Activated CD4-positive, alpha-beta memory T cell treated with anti-CD3 and anti-CD28 coated beads, Interleukin-2, amount 10 ng/mL, durations not matched to agents 7 days and 5 days (primary cell): ENCODE measurements around the gene KCNC2. TPM values are rescaled to one million over a fixed set of nuclear protein-coding genes. Genes with fewer than 3 reads are reported as not detected.

Source experiments
- CTCF ChIA-PET: fragments of 350-600 bp; sonication (Branson Sonifier 250); formaldehyde crosslinking; loops from one replicate; lab custom pipeline; 2021; ENCODE audit warnings: antibody characterized with exemption, inconsistent platforms; lab: Charles Lee
- POLR2A ChIA-PET: fragments of 350-600 bp; sonication (Branson Sonifier 250); formaldehyde crosslinking; loops from one replicate; lab custom pipeline; 2021; ENCODE audit warnings: antibody characterized with exemption; lab: Charles Lee
- DNase-seq: peaks from one replicate; pipeline ENCODE4 v3.0.0-alpha.2; 2020
- H3K27ac Mint-ChIP-seq: one replicate; pipeline ENCODE4 v1.8.0; 2021; ENCODE audit warnings: mild to moderate bottlenecking, mixed read lengths
- H3K27me3 Mint-ChIP-seq: one replicate; pipeline ENCODE4 v1.8.0; 2021; ENCODE audit warnings: mixed read lengths
- H3K36me3 Mint-ChIP-seq: one replicate; pipeline ENCODE4 v1.8.0; 2021; ENCODE audit warnings: low read depth, mixed read lengths
- H3K4me1 Mint-ChIP-seq: one replicate; pipeline ENCODE4 v1.8.0; 2021; ENCODE audit warnings: mixed read lengths
- H3K4me3 Mint-ChIP-seq: one replicate; pipeline ENCODE4 v1.8.0; 2021; ENCODE audit warnings: mild to moderate bottlenecking, mixed read lengths
- H3K9me3 Mint-ChIP-seq: one replicate; pipeline ENCODE4 v1.8.0; 2021; ENCODE audit warnings: mixed read lengths
- total RNA-seq, 2 experiments: library from RNA; stranded (reverse); gene quantifications; one replicate each; pipeline ENCODE4 v1.2.3, GENCODE V29; 2021

The KCNC2 gene
- total RNA-seq, 2 experiments from 2014 or later = not detected

DNA sequence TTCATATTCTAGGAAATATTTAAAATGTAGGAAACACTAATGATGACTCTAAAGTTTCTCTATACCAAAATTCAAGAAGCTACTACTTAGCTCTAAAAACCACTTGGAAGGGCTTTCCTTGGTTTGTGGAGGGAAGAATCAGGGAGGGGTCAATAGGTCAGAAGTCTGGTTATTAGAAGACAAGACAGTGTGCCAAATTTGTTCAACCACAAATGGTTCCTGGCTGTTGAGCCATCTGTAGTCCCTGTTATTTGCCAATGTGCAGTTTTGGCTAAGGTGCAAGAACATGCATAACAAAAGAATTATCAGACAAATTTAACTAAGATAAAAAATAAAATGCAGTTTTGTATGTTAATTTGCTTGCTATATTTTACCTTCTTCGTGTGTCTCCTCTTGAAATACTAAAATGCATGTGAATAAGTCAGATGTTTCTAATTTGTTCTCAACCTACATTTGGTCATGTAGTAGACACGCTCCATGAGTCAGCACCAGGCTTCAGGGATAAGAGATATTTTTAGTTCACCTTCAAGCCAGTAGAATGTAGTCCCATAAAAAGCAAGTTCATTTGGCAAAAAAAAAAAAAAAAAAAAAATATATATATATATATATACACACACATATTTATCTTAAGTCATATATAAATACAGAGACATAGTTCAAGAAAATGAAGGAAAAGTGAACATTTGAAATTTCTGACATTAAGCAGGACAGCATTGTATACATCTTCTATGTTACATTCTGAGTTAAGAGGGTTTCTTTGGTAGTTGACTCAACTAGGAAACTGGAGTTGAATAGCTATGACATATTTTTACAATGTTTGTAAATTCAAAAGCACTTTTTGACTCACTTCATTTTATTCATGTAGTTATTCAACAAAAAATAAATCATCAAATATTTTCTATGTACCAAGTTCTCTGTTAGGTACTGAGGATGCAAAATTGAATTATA lies 123.3 kb downstream of the KCNC2 start:
- H3K4me1 Mint-ChIP-seq = no peaks in the 10 kb centered on the region
- H3K27me3 Mint-ChIP-seq = no peaks in the 10 kb centered on the region
- no peak overlapping the region for H3K4me3 Mint-ChIP-seq
- no peaks in the 10 kb centered on the region for H3K36me3 Mint-ChIP-seq
- ChIA-PET POLR2A (no interaction called here), CTCF (no interaction called here)
- DNase-seq = no peak
- H3K9me3 Mint-ChIP-seq = no peaks in the 10 kb centered on the region
- H3K27ac Mint-ChIP-seq = no peak overlapping the region

- Mint-ChIP-seq H3K27me3 (no peaks in the 10 kb centered on the region), H3K4me3 (no peak overlapping the region), H3K27ac (no peak overlapping the region), H3K36me3 (no peaks in the 10 kb centered on the region), H3K4me1 (no peaks in the 10 kb centered on the region), H3K9me3 (no peaks in the 10 kb centered on the region)
- ChIA-PET CTCF (interaction anchor here (0.7 kb wide), 1 partner anchor 98 kb away, joined by 3 read pairs; no protein-coding TSS in a partner anchor), POLR2A (no interaction called here)
- no peak for DNase-seq
These were observed 128.3 kb downstream of the KCNC2 start for GRCh38 chr12:75081305-75081704.

- POLR2A ChIA-PET = no interaction called here
- no peaks in the 10 kb centered on the region for H3K36me3 Mint-ChIP-seq
- no peak overlapping the region for H3K4me3 Mint-ChIP-seq
- H3K9me3 Mint-ChIP-seq = no peaks in the 10 kb centered on the region
- H3K27ac Mint-ChIP-seq = no peak overlapping the region
- no peak for DNase-seq
- CTCF ChIA-PET = no interaction called here
- H3K27me3 Mint-ChIP-seq = no peaks in the 10 kb centered on the region
- no peaks in the 10 kb centered on the region for H3K4me1 Mint-ChIP-seq
These were observed 129.1 kb downstream of the KCNC2 start for GRCh38 chr12:75080582-75080981.

GRCh38 chr12:75065482-75065881 lies 144.2 kb downstream of the KCNC2 start:
- Mint-ChIP-seq H3K4me1 (no peaks in the 10 kb centered on the region), H3K9me3 (no peaks in the 10 kb centered on the region), H3K27me3 (no peaks in the 10 kb centered on the region), H3K27ac (no peak overlapping the region), H3K4me3 (no peak overlapping the region), H3K36me3 (no peaks in the 10 kb centered on the region)
- CTCF ChIA-PET = no interaction called here
- POLR2A ChIA-PET = no interaction called here
- no peak for DNase-seq

GRCh38 chr12:75062691-75063090 lies 146.9 kb downstream of the KCNC2 start:
- no peak for DNase-seq
- Mint-ChIP-seq H3K36me3 (no peaks in the 10 kb centered on the region), H3K4me1 (no peaks in the 10 kb centered on the region), H3K27ac (no peak overlapping the region), H3K27me3 (no peaks in the 10 kb centered on the region), H3K9me3 (no peaks in the 10 kb centered on the region), H3K4me3 (no peak overlapping the region)
- ChIA-PET CTCF (no interaction called here), POLR2A (no interaction called here)

DNA sequence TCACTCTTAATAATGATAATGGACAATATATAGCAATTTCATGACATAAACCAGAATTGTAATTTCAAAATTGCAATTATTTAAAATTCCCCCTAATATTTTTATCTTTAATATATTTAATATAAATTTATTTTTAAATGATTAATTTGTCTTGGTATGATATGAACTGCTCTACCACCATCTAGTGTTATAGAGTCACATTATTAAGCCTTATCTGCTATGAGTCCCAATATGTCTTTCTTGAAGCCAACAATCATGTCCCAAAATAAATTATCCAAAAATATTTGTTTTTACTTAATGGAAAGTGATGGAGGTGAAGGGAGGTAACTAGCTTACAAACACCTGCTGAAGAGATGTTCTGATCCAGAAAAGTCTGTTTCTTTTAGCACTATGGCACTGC lies 151.4 kb downstream of the KCNC2 start:
- H3K4me3 Mint-ChIP-seq = no peak overlapping the region
- no peaks in the 10 kb centered on the region for H3K36me3 Mint-ChIP-seq
- POLR2A ChIA-PET = no interaction called here
- H3K27ac Mint-ChIP-seq = no peak overlapping the region
- no peak for DNase-seq
- CTCF ChIA-PET = no interaction called here
- H3K4me1 Mint-ChIP-seq = no peaks in the 10 kb centered on the region
- H3K27me3 Mint-ChIP-seq = no peaks in the 10 kb centered on the region
- H3K9me3 Mint-ChIP-seq = no peaks in the 10 kb centered on the region

DNA sequence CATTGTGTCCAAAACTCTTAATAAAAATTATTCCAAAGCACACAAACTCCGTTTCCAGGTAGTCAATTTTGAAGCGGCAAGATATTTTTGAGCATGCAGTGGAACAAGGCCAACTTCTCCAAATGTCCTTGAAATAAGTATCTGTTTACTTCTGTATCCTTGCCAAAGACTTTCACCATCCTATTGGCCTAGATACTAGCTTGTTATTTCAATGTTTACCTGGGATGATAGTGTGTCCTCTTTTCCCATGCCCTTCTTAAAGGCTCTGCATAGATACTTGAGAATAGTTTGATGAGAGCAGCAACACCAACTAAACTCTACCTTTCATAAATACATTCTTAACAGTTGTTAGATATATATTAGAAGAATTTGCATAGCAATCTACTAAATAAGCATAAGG lies 160.9 kb downstream of the KCNC2 start:
- no peak overlapping the region for H3K27ac Mint-ChIP-seq
- peaks cover 3% of the 10 kb centered on the region for H3K9me3 Mint-ChIP-seq
- no peaks in the 10 kb centered on the region for H3K27me3 Mint-ChIP-seq
- no peaks in the 10 kb centered on the region for H3K4me1 Mint-ChIP-seq
- no peak overlapping the region for H3K4me3 Mint-ChIP-seq
- H3K36me3 Mint-ChIP-seq = no peaks in the 10 kb centered on the region
- ChIA-PET POLR2A (no interaction called here), CTCF (interaction anchor here (1.0 kb wide), 1 partner anchor 26 kb away, joined by 5 read pairs; no protein-coding TSS in a partner anchor)
- DNase-seq = no peak

- no peaks in the 10 kb centered on the region for H3K4me1 Mint-ChIP-seq
- no peak for DNase-seq
- no peaks in the 10 kb centered on the region for H3K36me3 Mint-ChIP-seq
- peaks cover 3% of the 10 kb centered on the region for H3K9me3 Mint-ChIP-seq
- ChIA-PET CTCF (no interaction called here), POLR2A (no interaction called here)
- no peak overlapping the region for H3K4me3 Mint-ChIP-seq
- no peak overlapping the region for H3K27ac Mint-ChIP-seq
- H3K27me3 Mint-ChIP-seq = no peaks in the 10 kb centered on the region
These were observed 161.6 kb downstream of the KCNC2 start for GRCh38 chr12:75047885-75048525.

DNA sequence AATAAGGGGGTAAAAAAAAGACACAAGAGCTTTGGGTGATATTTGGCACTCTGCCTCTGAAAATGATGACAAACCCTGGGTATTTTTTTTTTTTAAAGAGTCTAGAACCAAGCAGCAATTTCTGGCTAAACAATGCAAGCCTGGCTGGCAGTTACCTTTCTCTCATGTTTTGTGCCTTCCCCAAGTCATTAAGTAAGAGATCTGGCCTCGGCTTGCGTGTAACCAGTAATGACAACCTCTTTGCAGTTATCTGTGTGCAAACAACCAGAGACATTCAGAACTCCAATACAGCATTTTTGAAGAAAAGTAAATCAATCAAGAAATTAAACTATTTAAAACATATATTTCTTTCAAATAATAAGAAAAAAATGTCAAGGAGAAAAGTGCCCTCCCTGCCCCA lies 167.5 kb downstream of the KCNC2 start:
- no peaks in the 10 kb centered on the region for H3K4me1 Mint-ChIP-seq
- no peaks in the 10 kb centered on the region for H3K9me3 Mint-ChIP-seq
- H3K27me3 Mint-ChIP-seq = no peaks in the 10 kb centered on the region
- no peak overlapping the region for H3K4me3 Mint-ChIP-seq
- POLR2A ChIA-PET = no interaction called here
- CTCF ChIA-PET = no interaction called here
- H3K36me3 Mint-ChIP-seq = no peaks in the 10 kb centered on the region
- no peak overlapping the region for H3K27ac Mint-ChIP-seq
- no peak for DNase-seq

DNA sequence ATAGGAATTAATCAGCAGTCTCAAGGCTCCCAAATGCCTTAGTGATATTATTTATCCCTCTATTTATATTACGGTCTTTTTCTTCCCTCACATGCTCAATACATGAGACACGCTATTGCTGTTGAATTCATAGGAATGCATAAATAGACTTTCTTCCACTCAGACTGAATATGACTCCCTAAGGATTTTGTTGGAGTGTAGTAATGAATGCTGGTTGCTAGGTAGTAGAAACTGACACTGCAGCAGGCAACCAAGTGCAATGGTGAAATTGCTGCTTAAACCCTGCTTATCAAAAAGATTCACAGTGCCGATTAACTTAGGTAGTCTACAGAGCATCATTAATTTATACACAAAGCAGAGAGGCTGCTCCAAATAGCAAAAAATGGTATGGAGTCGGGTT lies 168.2 kb downstream of the KCNC2 start:
- Mint-ChIP-seq H3K27ac (no peak overlapping the region), H3K27me3 (no peaks in the 10 kb centered on the region), H3K4me3 (no peak overlapping the region), H3K4me1 (no peaks in the 10 kb centered on the region), H3K36me3 (no peaks in the 10 kb centered on the region), H3K9me3 (no peaks in the 10 kb centered on the region)
- POLR2A ChIA-PET = no interaction called here
- CTCF ChIA-PET = no interaction called here
- no peak for DNase-seq

GRCh38 chr12:75020068-75020557 lies 189.5 kb downstream of the KCNC2 start:
- Mint-ChIP-seq H3K27me3 (no peaks in the 10 kb centered on the region), H3K36me3 (peaks cover 4% of the 10 kb centered on the region), H3K27ac (no peak overlapping the region), H3K9me3 (peaks cover 30% of the 10 kb centered on the region), H3K4me1 (no peaks in the 10 kb centered on the region), H3K4me3 (no peak overlapping the region)
- DNase-seq = no peak
- ChIA-PET CTCF (no interaction called here), POLR2A (no interaction called here)

- no peaks in the 10 kb centered on the region for H3K4me1 Mint-ChIP-seq
- ChIA-PET CTCF (no interaction called here), POLR2A (no interaction called here)
- H3K27ac Mint-ChIP-seq = no peak overlapping the region
- DNase-seq = no peak
- peaks cover 2% of the 10 kb centered on the region for H3K9me3 Mint-ChIP-seq
- no peaks in the 10 kb centered on the region for H3K36me3 Mint-ChIP-seq
- H3K27me3 Mint-ChIP-seq = no peaks in the 10 kb centered on the region
- H3K4me3 Mint-ChIP-seq = no peak overlapping the region
These were observed 198.5 kb downstream of the KCNC2 start for GRCh38 chr12:75011120-75011519.

DNA sequence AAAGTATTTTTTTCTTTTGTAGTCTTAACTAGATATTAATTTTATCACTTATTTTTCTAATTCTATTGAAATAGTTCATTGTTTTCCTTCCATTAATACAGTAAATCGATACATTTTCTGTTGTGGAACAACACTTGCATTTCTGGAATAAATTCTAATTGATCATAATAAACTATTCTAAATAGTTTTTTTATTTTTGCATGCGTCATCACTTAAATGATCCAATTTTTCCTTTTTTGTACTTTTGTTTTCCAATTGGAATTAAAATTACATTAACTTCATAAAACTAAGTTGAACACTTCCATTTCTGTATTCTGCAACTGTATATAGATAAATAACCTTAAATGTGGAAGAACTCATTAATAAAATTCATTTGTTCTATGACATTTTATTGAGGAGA lies 202.5 kb downstream of the KCNC2 start:
- no peak for DNase-seq
- no peaks in the 10 kb centered on the region for H3K4me1 Mint-ChIP-seq
- CTCF ChIA-PET = no interaction called here
- H3K27me3 Mint-ChIP-seq = no peaks in the 10 kb centered on the region
- POLR2A ChIA-PET = no interaction called here
- H3K4me3 Mint-ChIP-seq = no peak overlapping the region
- H3K36me3 Mint-ChIP-seq = no peaks in the 10 kb centered on the region
- no peak overlapping the region for H3K27ac Mint-ChIP-seq
- H3K9me3 Mint-ChIP-seq = no peaks in the 10 kb centered on the region
